PC-9 (cell line): Measurements from ENCODE around the gene PLEKHF1.

Source experiments
- CTCF ChIP-seq: fragments of 200-600 bp; sonication (generic); conservative IDR thresholded peaks from 2 replicates; pipeline ENCODE4 v1.6.1; 2017; ENCODE audit warnings: mixed run types, antibody characterized with exemption, mild to moderate bottlenecking, moderate library complexity
- EZH2 ChIP-seq: fragments of 200-600 bp; sonication (generic); IDR thresholded peaks from 2 replicates; pipeline ENCODE4 v1.8.0; 2017; ENCODE audit warnings: antibody characterized with exemption, low read depth

DNA sequence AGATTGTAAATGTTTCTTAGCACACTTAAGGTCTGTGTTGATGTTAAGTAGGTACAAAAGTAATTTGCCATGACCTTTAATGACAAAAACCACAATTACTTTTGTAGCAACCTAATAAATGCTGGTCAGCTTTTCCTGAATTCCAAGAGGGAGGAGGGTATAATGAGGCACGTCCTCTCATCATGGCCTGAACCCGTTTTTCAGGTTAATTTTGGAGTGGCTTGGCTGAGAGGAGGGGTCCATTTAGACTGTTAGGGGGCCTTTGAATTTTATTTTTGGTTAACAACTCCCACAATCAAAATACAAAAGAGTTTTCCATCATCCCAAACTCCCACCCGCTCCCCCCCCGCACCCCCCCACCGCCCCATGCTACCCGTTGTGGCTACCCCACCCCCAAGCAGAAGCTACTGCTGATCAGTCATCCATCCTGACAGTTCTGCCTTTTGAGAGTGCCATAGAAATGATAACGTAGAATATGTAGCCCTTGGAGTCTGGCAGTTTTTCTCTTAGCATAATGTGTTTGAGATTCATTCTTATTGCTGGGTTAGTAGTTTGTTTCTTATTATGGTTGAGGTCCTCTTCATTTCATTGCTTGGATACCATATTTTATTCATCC, 14.4 kb upstream of the PLEKHF1 start:
- TF ChIP-seq CTCF (no peak), EZH2 (no peak)
